Measurements from ENCODE around the gene CYLD. TPM values are rescaled to one million over a fixed set of nuclear protein-coding genes. Genes with fewer than 3 reads are reported as not detected.

CYLD gene
- polyA plus RNA-seq, 1 donor: 18.4 TPM

- no CpG with 5 or more reads among the region's 11 CpGs for WGBS (ENCODE audit: insufficient coverage, low lambda C conversion rate)
- H3K27me3 ChIP-seq (ENCODE audit: control insufficient read depth, insufficient read depth, low read length): peaks cover 3% of the 10 kb centered on the region
These were observed 75.1 kb downstream of the CYLD start for GRCh38 chr16:50816901-50817555.

GRCh38 chr16:50818380-50818779 lies 76.5 kb downstream of the CYLD start:
- Histone ChIP-seq H3K27me3 (ENCODE audit: control insufficient read depth, insufficient read depth, low read length) (peaks cover 3% of the 10 kb centered on the region), H3K9me3 (ENCODE audit: control insufficient read depth, low read depth, low read length) (no peaks in the 10 kb centered on the region), H3K4me3 (ENCODE audit: low read length) (no peak overlapping the region), H3K27ac (ENCODE audit: low read length) (no peak overlapping the region), H3K36me3 (ENCODE audit: control insufficient read depth, insufficient read depth, low read length) (no peaks in the 10 kb centered on the region), H3K4me1 (ENCODE audit: control insufficient read depth, insufficient read depth, low read length) (no peaks in the 10 kb centered on the region)
- DNase-seq: no peak
- WGBS (ENCODE audit: insufficient coverage, low lambda C conversion rate): no CpG with 5 or more reads among the region's 8 CpGs

More at GRCh38 chr16:50816901-50817555, 75.1 kb downstream of the CYLD start:
- Histone ChIP-seq H3K9me3 (ENCODE audit: control insufficient read depth, low read depth, low read length) (no peaks in the 10 kb centered on the region), H3K27ac (ENCODE audit: low read length) (no peak overlapping the region), H3K4me3 (ENCODE audit: low read length) (no peak overlapping the region), H3K4me1 (ENCODE audit: control insufficient read depth, insufficient read depth, low read length) (no peaks in the 10 kb centered on the region), H3K36me3 (ENCODE audit: control insufficient read depth, insufficient read depth, low read length) (no peaks in the 10 kb centered on the region)
- no peak for DNase-seq

DNA sequence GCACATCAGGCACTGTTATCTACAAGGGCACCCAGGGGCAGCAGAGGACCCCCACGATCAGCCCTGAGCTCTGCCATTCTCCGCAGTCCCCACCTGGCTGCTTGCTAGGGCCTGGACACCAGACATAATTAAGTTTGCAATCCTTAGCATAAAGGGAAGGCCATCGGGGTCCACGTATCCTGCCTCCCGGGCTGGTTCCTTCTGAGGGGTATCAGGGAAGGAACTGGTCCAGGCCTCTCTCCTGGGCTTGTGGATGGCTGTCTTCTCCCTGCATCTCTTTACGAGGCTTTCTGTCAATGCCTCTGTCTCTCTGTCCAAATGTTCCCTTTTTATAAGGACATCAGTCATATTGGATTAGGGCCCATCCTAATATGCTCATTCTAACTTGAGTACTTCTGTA lies 77.8 kb downstream of the CYLD start:
- Histone ChIP-seq H3K27ac (ENCODE audit: low read length) (no peak overlapping the region), H3K27me3 (ENCODE audit: control insufficient read depth, insufficient read depth, low read length) (peaks cover 3% of the 10 kb centered on the region), H3K4me3 (ENCODE audit: low read length) (no peak overlapping the region), H3K9me3 (ENCODE audit: control insufficient read depth, low read depth, low read length) (no peaks in the 10 kb centered on the region), H3K4me1 (ENCODE audit: control insufficient read depth, insufficient read depth, low read length) (no peaks in the 10 kb centered on the region), H3K36me3 (ENCODE audit: control insufficient read depth, insufficient read depth, low read length) (no peaks in the 10 kb centered on the region)
- 88% methylated on average over 1 of the region's 6 CpGs for WGBS (ENCODE audit: insufficient coverage, low lambda C conversion rate)
- no peak for DNase-seq

DNA sequence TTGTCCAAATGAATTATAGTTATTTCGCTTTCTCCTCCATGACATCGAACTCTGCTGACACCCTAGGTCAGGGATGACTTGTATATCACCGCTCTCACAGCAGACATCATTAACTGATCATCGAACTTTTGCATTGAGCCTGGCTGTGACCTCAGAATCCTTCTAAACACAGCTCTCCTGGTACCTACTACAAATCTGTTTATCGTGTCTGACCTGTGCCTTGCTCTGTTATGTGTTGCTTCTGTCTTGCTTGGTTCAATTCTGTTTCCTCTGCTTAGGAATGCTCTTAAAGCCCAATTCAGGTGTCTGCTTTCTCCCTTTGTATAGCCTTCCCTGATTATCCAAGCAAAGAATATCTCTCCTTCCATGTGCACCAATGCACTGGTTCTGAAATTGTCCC lies 78.3 kb downstream of the CYLD start:
- H3K27me3 ChIP-seq (ENCODE audit: control insufficient read depth, insufficient read depth, low read length): peaks cover 3% of the 10 kb centered on the region
- no peak for DNase-seq
- H3K27ac ChIP-seq (ENCODE audit: low read length): no peak overlapping the region
- H3K36me3 ChIP-seq (ENCODE audit: control insufficient read depth, insufficient read depth, low read length): no peaks in the 10 kb centered on the region
- H3K4me1 ChIP-seq (ENCODE audit: control insufficient read depth, insufficient read depth, low read length): no peaks in the 10 kb centered on the region
- WGBS (ENCODE audit: insufficient coverage, low lambda C conversion rate): 100% methylated on average over 2 of the region's 5 CpGs
- H3K4me3 ChIP-seq (ENCODE audit: low read length): no peak overlapping the region
- H3K9me3 ChIP-seq (ENCODE audit: control insufficient read depth, low read depth, low read length): no peaks in the 10 kb centered on the region

- no peak overlapping the region for H3K4me3 ChIP-seq (ENCODE audit: low read length)
- peaks cover 3% of the 10 kb centered on the region for H3K27me3 ChIP-seq (ENCODE audit: control insufficient read depth, insufficient read depth, low read length)
- no peaks in the 10 kb centered on the region for H3K36me3 ChIP-seq (ENCODE audit: control insufficient read depth, insufficient read depth, low read length)
- DNase-seq: no peak
- H3K4me1 ChIP-seq (ENCODE audit: control insufficient read depth, insufficient read depth, low read length): no peaks in the 10 kb centered on the region
- 100% methylated on average over 1 of the region's 6 CpGs for WGBS (ENCODE audit: insufficient coverage, low lambda C conversion rate)
- H3K27ac ChIP-seq (ENCODE audit: low read length): no peak overlapping the region
- no peaks in the 10 kb centered on the region for H3K9me3 ChIP-seq (ENCODE audit: control insufficient read depth, low read depth, low read length)
These were observed 79.7 kb downstream of the CYLD start for GRCh38 chr16:50821586-50821985.

DNA sequence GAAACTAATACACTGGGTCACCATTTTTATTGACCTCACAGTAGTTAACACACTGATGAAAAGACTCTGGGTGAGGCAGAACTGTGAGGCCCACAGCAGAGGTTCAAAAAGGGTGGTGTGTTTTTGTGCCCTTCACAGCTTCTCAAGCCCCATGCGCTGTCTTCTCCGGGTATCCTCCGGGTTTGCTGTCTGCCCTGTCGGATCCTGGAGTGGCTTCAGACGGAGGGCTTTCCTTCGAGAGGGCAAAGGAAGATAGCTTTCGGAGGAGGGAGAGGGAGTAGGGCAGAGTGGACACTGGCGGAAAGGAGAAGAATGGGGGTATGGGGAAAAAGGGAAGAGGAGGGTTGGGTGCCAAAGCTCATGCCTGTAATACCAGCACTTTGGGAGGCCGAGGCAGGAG lies 80.8 kb downstream of the CYLD start:
- Histone ChIP-seq H3K27me3 (ENCODE audit: control insufficient read depth, insufficient read depth, low read length) (peaks cover 3% of the 10 kb centered on the region), H3K4me1 (ENCODE audit: control insufficient read depth, insufficient read depth, low read length) (no peaks in the 10 kb centered on the region), H3K9me3 (ENCODE audit: control insufficient read depth, low read depth, low read length) (no peaks in the 10 kb centered on the region), H3K36me3 (ENCODE audit: control insufficient read depth, insufficient read depth, low read length) (no peaks in the 10 kb centered on the region), H3K4me3 (ENCODE audit: low read length) (no peak overlapping the region), H3K27ac (ENCODE audit: low read length) (no peak overlapping the region)
- 50% methylated on average over 2 of the region's 9 CpGs for WGBS (ENCODE audit: insufficient coverage, low lambda C conversion rate)
- no peak for DNase-seq

DNA sequence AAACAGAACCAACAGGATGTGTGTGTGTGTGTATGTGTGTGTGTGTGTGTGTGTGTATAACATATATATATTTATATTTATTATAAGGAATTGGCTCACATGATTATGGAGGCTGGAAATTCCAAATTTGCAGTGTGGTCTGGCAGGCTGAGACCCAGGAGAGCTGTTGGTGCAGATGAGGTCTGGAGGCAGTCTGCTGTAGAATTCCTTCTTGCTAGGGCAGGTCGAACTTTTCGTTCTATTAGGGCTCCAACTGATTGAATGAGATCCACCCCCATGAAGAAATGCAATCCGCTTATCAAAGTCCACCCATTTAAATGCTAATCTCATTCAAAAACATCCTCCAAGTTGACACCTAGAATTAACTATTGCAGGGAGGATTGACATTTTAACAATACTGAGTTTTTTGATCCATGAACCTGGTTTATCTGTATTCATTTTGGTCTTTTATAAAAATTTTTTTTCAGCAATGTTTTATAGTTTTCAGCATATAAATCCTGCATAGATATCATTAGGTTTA lies 85.0 kb downstream of the CYLD start:
- no peak for DNase-seq
- Histone ChIP-seq H3K4me3 (ENCODE audit: low read length) (no peak overlapping the region), H3K27me3 (ENCODE audit: control insufficient read depth, insufficient read depth, low read length) (no peaks in the 10 kb centered on the region), H3K9me3 (ENCODE audit: control insufficient read depth, low read depth, low read length) (no peaks in the 10 kb centered on the region), H3K4me1 (ENCODE audit: control insufficient read depth, insufficient read depth, low read length) (no peaks in the 10 kb centered on the region), H3K36me3 (ENCODE audit: control insufficient read depth, insufficient read depth, low read length) (no peaks in the 10 kb centered on the region), H3K27ac (ENCODE audit: low read length) (no peak overlapping the region)
- WGBS (ENCODE audit: insufficient coverage, low lambda C conversion rate): no CpG with 5 or more reads among the region's 3 CpGs

- Histone ChIP-seq H3K4me1 (ENCODE audit: control insufficient read depth, insufficient read depth, low read length) (no peaks in the 10 kb centered on the region), H3K27ac (ENCODE audit: low read length) (no peak overlapping the region), H3K4me3 (ENCODE audit: low read length) (no peak overlapping the region), H3K27me3 (ENCODE audit: control insufficient read depth, insufficient read depth, low read length) (no peaks in the 10 kb centered on the region), H3K9me3 (ENCODE audit: control insufficient read depth, low read depth, low read length) (no peaks in the 10 kb centered on the region), H3K36me3 (ENCODE audit: control insufficient read depth, insufficient read depth, low read length) (no peaks in the 10 kb centered on the region)
- WGBS (ENCODE audit: insufficient coverage, low lambda C conversion rate): 100% methylated on average over 1 of the region's 1 CpG
- DNase-seq: no peak
These were observed 86.3 kb downstream of the CYLD start for GRCh38 chr16:50828164-50828702.

DNA sequence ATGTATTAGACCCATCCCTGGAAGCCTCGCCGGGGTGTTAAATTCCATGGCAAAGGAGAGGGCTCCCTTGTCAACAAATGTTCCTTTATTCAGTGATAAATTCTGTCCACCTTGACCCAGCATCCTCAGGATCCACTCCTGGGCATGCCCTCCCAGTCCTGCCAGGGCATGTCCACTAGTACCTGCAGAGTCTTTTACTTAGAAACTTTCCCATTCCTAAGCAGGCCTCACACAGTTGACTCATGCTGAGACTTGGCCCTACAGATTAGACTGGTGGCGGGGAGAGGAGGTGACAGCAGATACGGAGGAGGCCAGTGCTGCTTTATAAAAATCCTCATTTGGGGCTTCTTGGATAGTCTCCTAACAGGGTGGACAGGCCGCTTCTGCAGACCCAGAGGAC lies 88.8 kb downstream of the CYLD start:
- H3K27ac ChIP-seq (ENCODE audit: low read length): no peak overlapping the region
- WGBS (ENCODE audit: insufficient coverage, low lambda C conversion rate): 100% methylated on average over 1 of the region's 5 CpGs

DNA sequence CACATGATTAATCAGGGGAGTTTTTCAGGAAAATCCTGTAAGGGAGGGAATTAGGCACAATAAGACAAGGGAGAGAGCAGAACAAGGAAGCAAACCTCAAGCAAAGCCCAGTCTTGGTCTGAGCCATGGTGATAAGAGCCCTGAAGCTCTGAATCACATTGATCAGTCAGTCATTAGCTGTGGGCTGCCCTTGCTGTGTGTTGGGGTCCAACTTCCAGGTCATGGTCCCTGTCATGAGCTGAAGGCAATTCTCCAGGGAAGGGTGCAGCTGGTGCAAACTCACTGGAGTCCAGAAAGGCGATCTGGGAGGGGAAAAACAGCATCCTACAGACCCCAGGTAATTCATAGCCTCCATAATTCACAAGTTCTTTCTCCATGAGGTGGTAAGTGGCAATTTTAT lies 89.9 kb downstream of the CYLD start:
- Histone ChIP-seq H3K4me3 (ENCODE audit: low read length) (no peak overlapping the region), H3K4me1 (ENCODE audit: control insufficient read depth, insufficient read depth, low read length) (no peaks in the 10 kb centered on the region), H3K9me3 (ENCODE audit: control insufficient read depth, low read depth, low read length) (no peaks in the 10 kb centered on the region), H3K36me3 (ENCODE audit: control insufficient read depth, insufficient read depth, low read length) (no peaks in the 10 kb centered on the region), H3K27ac (ENCODE audit: low read length) (no peak overlapping the region), H3K27me3 (ENCODE audit: control insufficient read depth, insufficient read depth, low read length) (peaks cover 8% of the 10 kb centered on the region)
- WGBS (ENCODE audit: insufficient coverage, low lambda C conversion rate): no CpG with 5 or more reads among the region's 1 CpG
- DNase-seq: no peak

More for the DNA sequence above, 88.8 kb downstream of the CYLD start:
- Histone ChIP-seq H3K4me3 (ENCODE audit: low read length) (no peak overlapping the region), H3K27me3 (ENCODE audit: control insufficient read depth, insufficient read depth, low read length) (peaks cover 8% of the 10 kb centered on the region), H3K9me3 (ENCODE audit: control insufficient read depth, low read depth, low read length) (no peaks in the 10 kb centered on the region), H3K4me1 (ENCODE audit: control insufficient read depth, insufficient read depth, low read length) (no peaks in the 10 kb centered on the region), H3K36me3 (ENCODE audit: control insufficient read depth, insufficient read depth, low read length) (no peaks in the 10 kb centered on the region)
- DNase-seq: no peak

- Histone ChIP-seq H3K27me3 (ENCODE audit: control insufficient read depth, insufficient read depth, low read length) (peaks cover 8% of the 10 kb centered on the region), H3K4me1 (ENCODE audit: control insufficient read depth, insufficient read depth, low read length) (no peaks in the 10 kb centered on the region), H3K9me3 (ENCODE audit: control insufficient read depth, low read depth, low read length) (no peaks in the 10 kb centered on the region), H3K27ac (ENCODE audit: low read length) (no peak overlapping the region), H3K4me3 (ENCODE audit: low read length) (no peak overlapping the region), H3K36me3 (ENCODE audit: control insufficient read depth, insufficient read depth, low read length) (no peaks in the 10 kb centered on the region)
- WGBS (ENCODE audit: insufficient coverage, low lambda C conversion rate): 90% methylated on average over 2 of the region's 3 CpGs
- no peak for DNase-seq
These were observed 92.0 kb downstream of the CYLD start for GRCh38 chr16:50833929-50834328.
